HG03460 (cell line): ENCODE measurements around the gene IPO5.
"Not testable (repeated sequence)": the region's sequence is repeated elsewhere in the genome, so short reads cannot be mapped to it uniquely, and the experiment has no call there.

Experiments
- ATAC-seq: cut with Tn5 transposase; IDR thresholded peaks from one replicate; pipeline ENCODE4 v1.9.1; 2021; ENCODE audit not compliant: unreplicated experiment

Gene IPO5

GRCh38 chr13:98007001-98007400, 53.5 kb downstream of the IPO5 start:
- no peak for ATAC-seq

DNA sequence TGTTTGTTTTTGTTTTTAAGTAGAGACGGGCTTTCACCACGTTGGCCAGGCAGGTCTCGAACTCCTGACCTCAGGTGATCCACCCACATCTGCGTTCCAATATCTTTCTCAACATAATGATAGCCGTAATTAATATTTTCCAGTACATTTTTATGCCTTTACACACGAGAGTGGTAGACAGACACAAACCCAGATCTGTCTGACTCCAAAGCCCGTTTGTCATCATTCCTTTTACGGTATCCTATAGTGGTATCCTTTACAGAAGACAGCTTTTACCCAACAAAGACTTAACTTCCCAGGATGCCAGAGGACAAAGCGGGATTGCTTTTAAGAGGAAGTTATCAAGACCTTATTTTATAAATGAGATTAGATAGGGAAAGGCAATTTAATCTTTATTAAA, 59.8 kb downstream of the IPO5 start:
- no peak for ATAC-seq

DNA sequence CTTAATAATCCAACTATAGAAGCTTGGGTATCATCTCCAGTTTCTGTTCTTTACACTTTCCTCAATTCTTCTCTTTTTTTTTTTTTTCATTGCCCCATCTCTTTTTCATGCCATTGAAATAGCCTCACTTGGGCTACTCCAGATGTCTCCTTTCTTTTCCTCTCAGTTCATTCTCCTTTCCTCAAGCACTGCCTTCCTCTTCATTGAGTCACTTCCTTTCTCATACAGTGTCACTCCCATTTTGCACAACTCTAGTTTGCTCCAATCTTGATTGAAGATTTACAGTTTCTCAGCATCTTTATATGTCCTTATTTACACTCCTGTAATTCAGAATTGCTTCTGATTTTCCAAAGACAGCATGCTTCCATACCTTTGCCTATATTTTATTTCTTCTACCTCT, 61.3 kb downstream of the IPO5 start:
- no peak for ATAC-seq

GRCh38 chr13:98018293-98018692, 64.8 kb downstream of the IPO5 start:
- ATAC-seq, result no peak

DNA sequence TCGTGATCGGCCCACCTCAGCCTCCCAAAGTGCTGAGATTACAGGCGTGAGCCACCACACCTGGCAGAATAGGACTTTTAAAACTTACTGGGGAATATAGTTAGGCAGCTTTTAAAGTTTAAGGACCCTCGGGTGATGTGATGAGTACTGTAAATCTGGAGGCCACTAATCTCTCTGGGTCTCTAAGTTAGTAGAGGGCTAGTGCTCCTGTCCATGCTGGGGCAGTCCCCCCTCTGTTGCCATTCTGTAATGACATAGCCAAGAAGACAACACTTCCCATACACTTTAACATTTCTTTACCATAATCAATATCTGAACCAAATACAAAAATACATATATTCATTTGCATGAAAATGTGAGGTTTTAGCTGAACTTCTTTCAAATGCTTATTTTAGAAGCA, 65.7 kb downstream of the IPO5 start:
- no peak for ATAC-seq

DNA sequence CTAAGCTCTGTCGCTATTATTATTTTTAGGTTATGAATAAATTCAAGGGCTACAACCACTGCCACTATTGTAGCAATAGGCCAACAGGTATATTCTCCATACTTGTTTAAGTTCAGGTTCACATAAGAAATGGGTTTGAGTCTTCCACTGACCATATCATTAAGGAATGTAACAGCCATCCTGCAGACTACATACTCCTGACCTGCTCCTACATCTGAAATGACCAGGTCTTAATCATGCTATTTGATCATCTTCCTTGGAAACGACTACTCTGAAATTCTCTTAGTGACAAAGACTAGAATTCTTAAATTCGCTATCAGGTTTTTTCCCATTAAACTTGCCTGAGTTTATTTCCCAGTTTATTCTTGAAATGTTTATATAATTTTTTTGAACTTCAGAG, 66.8 kb downstream of the IPO5 start:
- ATAC-seq, result no peak

DNA sequence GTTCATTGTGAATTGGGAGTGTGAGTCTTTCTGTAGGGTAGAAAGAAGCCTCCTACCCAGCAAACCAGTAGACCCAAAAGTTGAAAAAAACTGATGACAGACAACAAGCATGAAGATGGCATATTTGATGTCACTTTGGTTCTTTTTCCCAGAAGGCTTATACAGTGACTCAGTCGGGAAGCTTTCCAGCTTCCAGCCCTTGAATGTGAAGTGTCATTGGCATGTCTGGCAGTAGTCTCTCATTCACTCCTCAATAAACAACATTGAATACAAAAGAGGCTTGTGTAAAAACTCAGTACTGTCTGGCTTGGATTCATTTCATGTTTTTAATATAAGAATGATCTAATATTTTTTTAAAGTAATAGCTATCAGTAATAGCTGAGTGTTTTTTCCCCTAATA, 68.7 kb downstream of the IPO5 start:
- ATAC-seq, result no peak

DNA sequence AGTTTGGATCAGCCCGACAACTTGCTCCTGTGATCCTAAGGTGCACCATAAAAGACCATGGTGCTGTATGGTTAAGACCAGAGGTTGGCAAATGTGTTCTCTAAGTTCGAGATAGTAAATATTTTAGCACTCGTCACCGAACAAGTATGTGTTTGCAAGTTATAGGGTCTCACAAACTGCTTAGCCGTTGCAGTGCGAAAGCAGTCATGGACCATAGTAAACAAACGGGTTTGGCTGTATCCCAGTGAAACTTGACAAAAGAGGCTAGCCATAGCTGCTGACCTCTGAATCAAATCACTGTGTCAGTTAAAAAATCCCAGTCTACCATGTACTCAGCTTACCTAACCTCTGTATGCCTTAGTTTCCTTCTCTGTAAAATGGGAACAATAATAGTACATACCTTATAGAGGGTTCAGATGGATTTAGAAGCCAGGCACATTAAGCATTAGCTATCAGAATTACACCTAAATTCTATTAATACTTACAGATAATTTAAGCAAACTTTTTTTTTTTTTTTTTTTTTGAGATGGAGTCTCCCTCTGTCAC, 72.1 kb downstream of the IPO5 start:
- no peak for ATAC-seq

- ATAC-seq, result no peak
Measured at GRCh38 chr13:98026457-98026857, 73.0 kb downstream of the IPO5 start.

DNA sequence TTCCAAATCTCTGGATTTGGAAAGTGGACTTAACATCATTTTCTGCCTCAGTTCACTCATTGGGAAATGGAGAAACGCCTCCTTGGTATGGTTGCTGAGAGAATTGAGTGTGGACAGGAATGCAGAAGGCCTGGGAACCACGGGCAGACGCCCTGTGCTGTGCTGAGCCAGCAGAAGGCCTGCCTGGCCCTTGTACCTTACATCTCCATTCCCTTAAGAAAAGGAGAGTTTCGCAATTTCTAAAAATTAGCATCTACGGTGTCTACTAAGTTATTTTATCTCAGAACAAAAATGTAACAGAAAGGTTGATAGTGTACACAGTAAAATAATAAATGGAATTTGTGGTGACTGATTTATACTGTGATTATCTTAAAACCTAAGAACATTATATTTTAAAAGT, 78.7 kb downstream of the IPO5 start:
- ATAC-seq, result no peak

- ATAC-seq, result no peak
Measured at GRCh38 chr13:98033277-98034247, 80.1 kb downstream of the IPO5 start.

GRCh38 chr13:98035373-98035772, 81.9 kb downstream of the IPO5 start:
- no peak for ATAC-seq

DNA sequence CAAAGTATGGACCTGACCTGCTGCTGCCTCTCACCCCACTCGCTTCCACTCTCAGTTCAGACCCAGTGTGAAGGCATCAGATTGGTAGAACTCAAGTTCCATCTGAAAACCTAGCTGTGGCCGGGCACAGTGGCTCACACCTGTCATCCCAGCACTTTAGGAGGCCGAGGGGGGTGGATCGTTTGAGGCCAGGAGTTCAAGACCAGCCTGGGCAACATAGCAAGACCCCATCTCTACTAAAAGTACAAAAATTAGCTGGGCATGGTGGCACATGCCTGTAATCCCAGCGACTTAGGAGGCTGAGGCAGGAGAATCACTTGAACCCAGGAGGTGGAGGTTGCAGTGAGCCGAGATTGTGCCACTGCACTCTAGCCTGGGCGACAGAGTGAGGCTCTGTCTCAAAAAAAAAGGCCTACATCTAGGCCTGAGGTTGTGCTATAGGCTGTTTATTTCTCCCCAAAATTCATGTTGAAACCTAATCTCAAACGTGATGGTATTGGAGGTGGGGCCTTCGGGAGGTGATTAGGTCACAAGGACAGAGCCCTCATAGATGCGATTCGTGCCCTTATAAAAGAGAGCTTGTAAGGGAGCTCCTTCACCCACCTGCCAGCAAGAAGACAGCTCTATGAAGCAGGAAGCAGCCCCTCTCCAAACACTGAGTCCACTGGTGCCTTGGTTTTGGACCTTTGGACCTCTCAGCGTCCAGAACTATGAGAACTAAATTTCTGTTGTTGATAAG, 83.3 kb downstream of the IPO5 start:
- not testable (repeated sequence) for ATAC-seq

DNA sequence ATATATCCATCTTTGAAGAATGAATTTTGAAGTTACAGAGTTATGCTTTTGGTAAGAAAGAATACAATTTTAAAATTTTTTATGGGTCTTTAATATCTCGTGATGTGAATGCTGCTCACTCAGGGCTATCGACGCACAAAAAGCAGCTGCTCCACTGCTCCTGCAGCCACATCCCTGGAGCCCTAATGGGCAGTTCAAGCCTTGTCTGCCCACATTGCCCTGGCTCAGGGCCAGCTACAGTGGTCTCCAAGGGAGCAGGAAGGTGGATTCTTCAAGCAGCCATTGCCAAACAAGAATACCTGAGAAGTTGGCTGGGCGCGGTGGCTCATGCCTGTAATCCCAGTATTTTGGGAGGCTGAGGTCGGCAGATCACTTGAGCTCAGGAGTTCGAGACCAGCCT, 85.8 kb downstream of the IPO5 start:
- no peak for ATAC-seq

DNA sequence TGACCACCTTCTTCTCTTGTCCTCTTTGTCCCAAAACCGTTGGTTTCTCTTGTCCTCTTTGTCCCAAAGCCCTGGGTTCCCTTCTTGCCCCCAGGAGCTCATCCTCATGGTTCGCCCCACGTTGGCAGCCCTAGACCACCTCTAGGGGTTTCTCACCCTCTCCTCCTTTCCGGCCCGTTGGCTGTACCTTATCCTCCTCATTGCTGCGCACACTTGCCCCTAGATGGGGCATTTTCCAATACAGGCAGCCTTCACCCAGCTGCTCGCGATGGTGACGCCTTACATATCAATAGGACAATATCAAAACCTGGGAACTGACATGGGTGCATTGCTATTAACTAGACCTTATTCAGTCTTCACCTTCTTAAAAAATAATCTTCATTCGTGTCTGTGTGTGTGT, 86.5 kb downstream of the IPO5 start:
- no peak for ATAC-seq

GRCh38 chr13:98041081-98041820, 87.8 kb downstream of the IPO5 start:
- no peak for ATAC-seq

DNA sequence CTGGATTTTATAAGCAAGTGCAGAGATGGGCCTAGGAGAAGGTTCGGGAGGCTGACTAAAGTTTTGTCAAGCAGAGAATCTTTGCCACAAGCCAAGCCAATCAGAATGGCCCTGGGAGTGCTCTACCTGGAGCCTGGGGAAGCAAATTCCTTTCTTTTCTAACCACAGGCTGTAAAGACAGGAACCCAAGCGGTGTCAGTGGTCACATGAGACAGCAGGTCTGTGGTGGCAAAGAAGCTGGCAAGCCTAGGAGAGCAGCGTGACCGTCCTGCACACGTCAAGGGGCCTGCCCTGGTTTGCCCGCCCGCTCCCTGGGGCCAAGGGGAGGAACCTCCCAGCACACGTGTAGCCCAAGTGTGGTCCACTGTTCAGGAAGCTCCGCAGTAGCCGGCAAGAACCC, 90.8 kb downstream of the IPO5 start:
- no peak for ATAC-seq

GRCh38 chr13:98047785-98048184, 94.3 kb downstream of the IPO5 start:
- ATAC-seq, result not testable (repeated sequence)

GRCh38 chr13:98048265-98048664, 94.8 kb downstream of the IPO5 start:
- no peak for ATAC-seq

- no peak for ATAC-seq
Measured at GRCh38 chr13:98050041-98050466, 96.6 kb downstream of the IPO5 start.

GRCh38 chr13:98052412-98052811, 98.9 kb downstream of the IPO5 start:
- ATAC-seq, result no peak
